ENCODE data around the gene MITF.

MITF gene

DNA sequence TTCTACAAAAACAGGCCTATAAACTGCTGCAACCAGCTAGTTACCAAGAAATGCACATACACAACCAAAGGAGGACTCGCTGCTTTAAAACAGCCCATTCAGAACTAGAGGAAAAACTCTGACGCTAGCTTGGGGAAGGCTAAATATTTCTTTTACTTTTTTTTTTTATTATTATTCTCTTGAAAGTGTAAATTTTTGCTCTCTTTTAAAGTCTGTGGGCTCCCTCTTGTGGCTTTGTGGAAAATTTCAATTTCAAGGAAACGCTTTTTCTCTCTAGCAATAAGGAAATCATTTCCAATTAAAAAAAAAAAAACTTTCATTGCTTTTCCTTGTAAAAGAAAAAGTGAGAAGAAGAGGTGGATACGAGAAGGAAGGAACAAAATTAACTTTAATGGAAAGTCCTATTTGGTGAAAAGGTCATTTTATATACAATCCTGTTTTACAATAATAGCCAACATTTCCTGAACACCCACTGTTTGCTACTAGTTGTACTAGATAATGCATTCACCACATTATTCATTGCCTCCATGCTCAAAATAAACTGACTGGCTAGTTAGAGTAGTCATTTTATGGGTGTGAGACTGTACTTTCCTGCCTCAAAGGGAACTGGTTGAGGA lies 209.1 kb downstream of the MITF start:
- H3K27ac ChIP-seq (ENCODE audit: low read length) = no peak overlapping the region
- no peaks in the 10 kb centered on the region for H3K9me3 ChIP-seq (ENCODE audit: control insufficient read depth, insufficient read depth, low read length)
- no peaks in the 10 kb centered on the region for H3K27me3 ChIP-seq (ENCODE audit: control insufficient read depth, insufficient read depth, low read length)
- no peak overlapping the region for H3K4me3 ChIP-seq (ENCODE audit: low read length)
- H3K36me3 ChIP-seq (ENCODE audit: control insufficient read depth, insufficient read depth, low read length) = no peaks in the 10 kb centered on the region
- peak; percentile 9 for DNase-seq (ENCODE audit: low read depth, low spot score)
- H3K4me1 ChIP-seq (ENCODE audit: control insufficient read depth, insufficient read depth, low read length) = no peaks in the 10 kb centered on the region
- no CpG with 5 or more reads among the region's 4 CpGs for WGBS (ENCODE audit: insufficient coverage, insufficient read length)

- no peaks in the 10 kb centered on the region for H3K36me3 ChIP-seq (ENCODE audit: control insufficient read depth, insufficient read depth, low read length)
- no CpG with 5 or more reads among the region's 3 CpGs for WGBS (ENCODE audit: insufficient coverage, insufficient read length)
- no peak for DNase-seq (ENCODE audit: low read depth, low spot score)
- no peaks in the 10 kb centered on the region for H3K4me1 ChIP-seq (ENCODE audit: control insufficient read depth, insufficient read depth, low read length)
- H3K27me3 ChIP-seq (ENCODE audit: control insufficient read depth, insufficient read depth, low read length) = no peaks in the 10 kb centered on the region
- H3K4me3 ChIP-seq (ENCODE audit: low read length) = no peak overlapping the region
- no peak overlapping the region for H3K27ac ChIP-seq (ENCODE audit: low read length)
- no peaks in the 10 kb centered on the region for H3K9me3 ChIP-seq (ENCODE audit: control insufficient read depth, insufficient read depth, low read length)
Measured at GRCh38 chr3:69951616-69952015, 212.4 kb downstream of the MITF start.

DNA sequence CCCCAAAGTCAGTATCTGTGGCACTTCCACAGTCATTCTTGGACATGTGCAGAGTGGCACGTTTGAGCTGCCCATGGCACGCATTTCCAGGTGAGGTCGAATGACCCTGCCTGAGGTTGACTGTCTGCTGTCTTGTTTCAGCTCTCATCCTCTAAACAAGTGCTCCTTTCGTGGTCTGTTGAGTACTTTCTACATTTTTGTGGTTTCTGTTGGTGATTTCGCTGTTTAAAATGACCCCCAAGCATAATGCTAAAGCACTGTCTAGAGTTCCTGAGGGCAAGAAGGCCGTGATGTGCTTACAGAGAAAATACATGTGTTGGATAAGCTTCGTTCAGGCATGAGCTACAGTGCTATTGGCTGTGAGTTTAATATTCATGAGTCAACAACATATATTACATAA lies 220.3 kb downstream of the MITF start:
- no CpG with 5 or more reads among the region's 7 CpGs for WGBS (ENCODE audit: insufficient coverage, insufficient read length)
- DNase-seq (ENCODE audit: low read depth, low spot score) = no peak

GRCh38 chr3:69961706-69962439 lies 222.6 kb downstream of the MITF start:
- H3K4me1 ChIP-seq (ENCODE audit: control insufficient read depth, insufficient read depth, low read length) = no peaks in the 10 kb centered on the region
- H3K36me3 ChIP-seq (ENCODE audit: control insufficient read depth, insufficient read depth, low read length) = no peaks in the 10 kb centered on the region
- no peak overlapping the region for H3K4me3 ChIP-seq (ENCODE audit: low read length)
- H3K27me3 ChIP-seq (ENCODE audit: control insufficient read depth, insufficient read depth, low read length) = no peaks in the 10 kb centered on the region
- H3K9me3 ChIP-seq (ENCODE audit: control insufficient read depth, insufficient read depth, low read length) = no peaks in the 10 kb centered on the region
- DNase-seq (ENCODE audit: low read depth, low spot score) = no peak
- H3K27ac ChIP-seq (ENCODE audit: low read length) = no peak overlapping the region
- 100% methylated on average over 1 of the region's 5 CpGs for WGBS (ENCODE audit: insufficient coverage, insufficient read length)

More for the DNA sequence above, 220.3 kb downstream of the MITF start:
- H3K27me3 ChIP-seq (ENCODE audit: control insufficient read depth, insufficient read depth, low read length) = no peaks in the 10 kb centered on the region
- H3K36me3 ChIP-seq (ENCODE audit: control insufficient read depth, insufficient read depth, low read length) = no peaks in the 10 kb centered on the region
- H3K4me3 ChIP-seq (ENCODE audit: low read length) = no peak overlapping the region
- H3K27ac ChIP-seq (ENCODE audit: low read length) = no peak overlapping the region
- no peaks in the 10 kb centered on the region for H3K4me1 ChIP-seq (ENCODE audit: control insufficient read depth, insufficient read depth, low read length)
- H3K9me3 ChIP-seq (ENCODE audit: control insufficient read depth, insufficient read depth, low read length) = no peaks in the 10 kb centered on the region

DNA sequence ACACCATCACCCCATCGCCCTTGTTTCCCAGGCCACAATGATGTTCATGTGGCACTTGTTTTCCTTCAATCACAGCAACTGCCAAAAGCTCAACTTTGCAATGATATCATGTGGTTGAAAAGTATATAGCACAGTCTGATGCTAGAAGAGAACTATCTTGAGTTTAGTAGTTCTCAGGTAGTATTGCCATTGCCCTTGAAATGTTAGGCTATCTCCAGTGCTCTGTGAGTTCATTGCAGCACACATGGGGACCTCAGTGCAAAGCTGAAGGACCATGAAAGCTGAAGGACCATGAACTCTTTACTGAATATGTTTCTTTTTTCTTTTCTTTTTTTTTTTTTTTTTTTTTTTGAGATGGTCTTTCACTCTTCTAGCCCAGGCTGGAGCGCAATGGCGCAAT lies 224.4 kb downstream of the MITF start:
- Histone ChIP-seq H3K4me3 (ENCODE audit: low read length) (no peak overlapping the region), H3K27ac (ENCODE audit: low read length) (no peak overlapping the region)
- WGBS (ENCODE audit: insufficient coverage, insufficient read length) = no CpG with 5 or more reads among the region's 3 CpGs

DNA sequence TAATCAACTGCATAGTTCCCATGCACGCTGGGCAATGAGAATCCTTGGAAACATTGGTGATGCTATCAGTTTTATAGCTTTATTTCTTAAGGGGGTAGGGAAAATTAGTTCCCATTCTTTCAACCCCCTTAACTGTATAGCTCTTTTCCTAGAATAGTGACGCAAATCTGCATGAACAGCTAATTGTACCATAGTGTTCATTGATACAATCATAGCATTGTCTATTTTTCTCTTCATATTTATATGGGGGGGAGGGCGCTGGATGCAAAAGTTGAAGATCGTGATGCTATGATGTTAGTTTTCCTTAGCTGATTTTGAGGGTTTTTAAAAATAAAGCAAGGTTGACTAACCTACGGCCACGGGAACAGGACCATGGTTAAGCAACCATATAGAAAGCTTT lies 227.9 kb downstream of the MITF start:
- WGBS (ENCODE audit: insufficient coverage, insufficient read length) = no CpG with 5 or more reads among the region's 6 CpGs
- H3K36me3 ChIP-seq (ENCODE audit: control insufficient read depth, insufficient read depth, low read length) = no peaks in the 10 kb centered on the region

More for the DNA sequence above, 224.4 kb downstream of the MITF start:
- H3K9me3 ChIP-seq (ENCODE audit: control insufficient read depth, insufficient read depth, low read length) = no peaks in the 10 kb centered on the region
- H3K27me3 ChIP-seq (ENCODE audit: control insufficient read depth, insufficient read depth, low read length) = no peaks in the 10 kb centered on the region
- no peaks in the 10 kb centered on the region for H3K4me1 ChIP-seq (ENCODE audit: control insufficient read depth, insufficient read depth, low read length)
- H3K36me3 ChIP-seq (ENCODE audit: control insufficient read depth, insufficient read depth, low read length) = no peaks in the 10 kb centered on the region
- no peak for DNase-seq (ENCODE audit: low read depth, low spot score)

DNA sequence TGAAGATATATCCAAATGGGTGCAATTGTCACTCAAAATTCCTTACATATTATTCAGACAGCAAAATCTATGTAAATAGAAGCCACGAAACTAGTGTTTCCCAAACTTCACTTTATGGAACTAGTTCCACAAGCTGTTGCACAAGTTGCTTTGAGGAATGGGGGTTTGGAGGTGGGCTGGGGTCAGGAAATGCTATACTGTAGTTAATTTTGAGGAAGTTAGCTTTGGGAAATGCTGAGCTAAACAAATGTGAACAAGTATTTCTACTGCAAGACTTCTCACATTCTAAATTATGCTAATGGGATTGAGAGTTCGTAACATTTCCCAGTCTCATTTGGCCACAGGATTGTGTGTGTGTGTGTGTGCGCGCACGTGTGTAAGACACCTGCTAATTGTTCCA lies 231.6 kb downstream of the MITF start:
- Histone ChIP-seq H3K4me3 (ENCODE audit: low read length) (no peak overlapping the region), H3K4me1 (ENCODE audit: control insufficient read depth, insufficient read depth, low read length) (no peaks in the 10 kb centered on the region), H3K9me3 (ENCODE audit: control insufficient read depth, insufficient read depth, low read length) (no peaks in the 10 kb centered on the region), H3K27me3 (ENCODE audit: control insufficient read depth, insufficient read depth, low read length) (no peaks in the 10 kb centered on the region), H3K27ac (ENCODE audit: low read length) (no peak overlapping the region), H3K36me3 (ENCODE audit: control insufficient read depth, insufficient read depth, low read length) (no peaks in the 10 kb centered on the region)
- DNase-seq (ENCODE audit: low read depth, low spot score) = no peak
- no CpG with 5 or more reads among the region's 5 CpGs for WGBS (ENCODE audit: insufficient coverage, insufficient read length)

More for the DNA sequence above, 227.9 kb downstream of the MITF start:
- DNase-seq (ENCODE audit: low read depth, low spot score) = no peak
- Histone ChIP-seq H3K4me3 (ENCODE audit: low read length) (no peak overlapping the region), H3K27ac (ENCODE audit: low read length) (no peak overlapping the region), H3K27me3 (ENCODE audit: control insufficient read depth, insufficient read depth, low read length) (no peaks in the 10 kb centered on the region), H3K9me3 (ENCODE audit: control insufficient read depth, insufficient read depth, low read length) (no peaks in the 10 kb centered on the region), H3K4me1 (ENCODE audit: control insufficient read depth, insufficient read depth, low read length) (no peaks in the 10 kb centered on the region)

GRCh38 chr3:69972672-69973071 lies 233.4 kb downstream of the MITF start:
- no peak for DNase-seq (ENCODE audit: low read depth, low spot score)
- Histone ChIP-seq H3K4me1 (ENCODE audit: control insufficient read depth, insufficient read depth, low read length) (no peaks in the 10 kb centered on the region), H3K27me3 (ENCODE audit: control insufficient read depth, insufficient read depth, low read length) (no peaks in the 10 kb centered on the region), H3K27ac (ENCODE audit: low read length) (no peak overlapping the region), H3K36me3 (ENCODE audit: control insufficient read depth, insufficient read depth, low read length) (no peaks in the 10 kb centered on the region), H3K4me3 (ENCODE audit: low read length) (no peak overlapping the region), H3K9me3 (ENCODE audit: control insufficient read depth, insufficient read depth, low read length) (no peaks in the 10 kb centered on the region)
- no CpG with 5 or more reads among the region's 4 CpGs for WGBS (ENCODE audit: insufficient coverage, insufficient read length)

GRCh38 chr3:69976021-69976420 lies 236.8 kb downstream of the MITF start:
- no CpG with 5 or more reads among the region's 2 CpGs for WGBS (ENCODE audit: insufficient coverage, insufficient read length)
- no peaks in the 10 kb centered on the region for H3K36me3 ChIP-seq (ENCODE audit: control insufficient read depth, insufficient read depth, low read length)
- no peak for DNase-seq (ENCODE audit: low read depth, low spot score)
- H3K27ac ChIP-seq (ENCODE audit: low read length) = no peak overlapping the region
- no peaks in the 10 kb centered on the region for H3K27me3 ChIP-seq (ENCODE audit: control insufficient read depth, insufficient read depth, low read length)
- no peaks in the 10 kb centered on the region for H3K4me1 ChIP-seq (ENCODE audit: control insufficient read depth, insufficient read depth, low read length)
- H3K4me3 ChIP-seq (ENCODE audit: low read length) = no peak overlapping the region
- no peaks in the 10 kb centered on the region; the same call in 1 of the 2 replicates for H3K9me3 ChIP-seq (ENCODE audit: control insufficient read depth, insufficient read depth, low read length)

- DNase-seq (ENCODE audit: low read depth, low spot score) = no peak
- Histone ChIP-seq H3K9me3 (ENCODE audit: control insufficient read depth, insufficient read depth, low read length) (no peaks in the 10 kb centered on the region), H3K4me1 (ENCODE audit: control insufficient read depth, insufficient read depth, low read length) (no peaks in the 10 kb centered on the region; the same call in 1 of the 2 replicates), H3K4me3 (ENCODE audit: low read length) (no peak overlapping the region), H3K36me3 (ENCODE audit: control insufficient read depth, insufficient read depth, low read length) (no peaks in the 10 kb centered on the region), H3K27ac (ENCODE audit: low read length) (no peak overlapping the region), H3K27me3 (ENCODE audit: control insufficient read depth, insufficient read depth, low read length) (no peaks in the 10 kb centered on the region)
- WGBS (ENCODE audit: insufficient coverage, insufficient read length) = no CpG with 5 or more reads among the region's 5 CpGs
Measured at GRCh38 chr3:69983546-69984265, 244.4 kb downstream of the MITF start.

Data from iPS DF 6.9 (cell line).